Measurements from ENCODE around the gene HOXB5. TPM values are rescaled to one million over a fixed set of nuclear protein-coding genes. Genes with fewer than 3 reads are reported as not detected.

Gene HOXB5
- total RNA-seq, 2 donors from 2014 or later, result not detected

DNA sequence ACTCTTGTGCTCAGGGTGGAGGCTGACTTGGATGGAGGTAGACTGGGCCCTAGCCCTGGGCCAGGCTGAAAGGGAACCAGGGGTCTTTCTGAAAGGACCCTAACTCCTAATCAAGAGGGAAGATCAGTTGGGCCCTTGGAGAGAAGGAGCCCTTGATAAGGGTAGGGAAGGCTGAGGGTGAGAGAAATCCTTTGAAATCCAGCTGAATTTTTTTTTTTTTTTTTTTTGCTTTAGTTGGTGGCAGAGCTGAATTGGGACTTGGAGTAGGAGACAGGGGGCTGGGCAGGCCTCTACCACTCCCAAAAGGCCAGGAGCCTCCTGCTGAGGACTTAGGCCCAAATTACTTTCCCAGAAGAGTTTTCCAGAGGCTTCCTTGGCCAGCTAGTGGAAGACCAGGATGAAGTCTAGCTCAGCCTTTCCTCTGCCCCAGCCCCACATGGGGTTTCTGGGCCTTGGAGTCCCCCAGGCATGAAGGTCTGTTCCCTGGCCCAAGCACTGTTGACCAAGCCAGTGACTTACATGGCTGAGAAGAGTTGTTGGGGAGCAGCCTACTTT is 2.9 kb downstream of the HOXB5 start:
- DNase-seq (ENCODE audit: low spot score in 2 of 2), result no peak
- no peak overlapping the region for H3K27ac Mint-ChIP-seq
- no peak for ATAC-seq
- H3K9me3 Mint-ChIP-seq, result no peaks in the 10 kb centered on the region
- peaks cover 4% of the 10 kb centered on the region in 2 donors for H3K36me3 Mint-ChIP-seq

DNA sequence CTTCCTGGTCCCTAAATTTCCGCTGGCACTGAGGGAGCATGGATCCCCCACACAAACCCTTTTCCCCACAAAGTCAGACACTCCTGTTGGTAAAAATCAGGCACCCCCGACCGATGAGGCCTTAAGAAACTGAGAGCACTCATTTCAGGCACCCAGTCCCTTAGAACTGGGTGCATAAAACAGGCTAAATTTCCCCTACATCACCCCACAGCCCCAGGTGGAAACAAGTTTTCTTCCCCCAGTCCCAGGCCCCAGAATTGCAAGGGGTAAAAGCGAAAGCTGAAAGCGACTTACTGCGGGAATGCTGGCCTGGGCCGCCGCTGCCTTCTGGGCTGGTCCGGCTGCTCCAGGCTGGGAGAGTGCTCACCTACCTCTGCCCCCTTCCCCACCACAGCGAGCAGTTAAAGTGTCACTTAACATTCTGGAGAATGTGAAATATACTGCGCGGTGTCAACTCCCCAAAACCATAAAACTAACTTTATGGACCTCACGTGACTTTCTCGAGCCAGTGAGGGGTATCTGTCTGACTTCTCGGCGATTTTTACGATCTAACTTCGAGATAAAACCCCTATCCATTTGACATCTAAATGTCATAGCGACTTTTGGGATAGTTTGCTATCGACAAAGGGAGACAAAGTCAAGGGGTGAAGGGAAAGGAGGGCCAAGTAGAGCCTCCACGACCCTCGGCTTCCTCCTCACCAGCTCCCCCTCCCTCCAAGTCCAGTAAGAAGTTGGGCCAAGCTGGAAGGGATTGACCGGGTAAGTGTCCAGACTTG is 3.6 kb downstream of the HOXB5 start, which contains the start of gene HOXB3:
Gene HOXB3 (minus strand): TSS at position 411 of the 776 bp plus-strand sequence. CDS start 37,767 bp downstream, outside the sequence.
- no peak for ATAC-seq
- H3K27ac Mint-ChIP-seq, result no peak within 1 kb of the TSS

DNA sequence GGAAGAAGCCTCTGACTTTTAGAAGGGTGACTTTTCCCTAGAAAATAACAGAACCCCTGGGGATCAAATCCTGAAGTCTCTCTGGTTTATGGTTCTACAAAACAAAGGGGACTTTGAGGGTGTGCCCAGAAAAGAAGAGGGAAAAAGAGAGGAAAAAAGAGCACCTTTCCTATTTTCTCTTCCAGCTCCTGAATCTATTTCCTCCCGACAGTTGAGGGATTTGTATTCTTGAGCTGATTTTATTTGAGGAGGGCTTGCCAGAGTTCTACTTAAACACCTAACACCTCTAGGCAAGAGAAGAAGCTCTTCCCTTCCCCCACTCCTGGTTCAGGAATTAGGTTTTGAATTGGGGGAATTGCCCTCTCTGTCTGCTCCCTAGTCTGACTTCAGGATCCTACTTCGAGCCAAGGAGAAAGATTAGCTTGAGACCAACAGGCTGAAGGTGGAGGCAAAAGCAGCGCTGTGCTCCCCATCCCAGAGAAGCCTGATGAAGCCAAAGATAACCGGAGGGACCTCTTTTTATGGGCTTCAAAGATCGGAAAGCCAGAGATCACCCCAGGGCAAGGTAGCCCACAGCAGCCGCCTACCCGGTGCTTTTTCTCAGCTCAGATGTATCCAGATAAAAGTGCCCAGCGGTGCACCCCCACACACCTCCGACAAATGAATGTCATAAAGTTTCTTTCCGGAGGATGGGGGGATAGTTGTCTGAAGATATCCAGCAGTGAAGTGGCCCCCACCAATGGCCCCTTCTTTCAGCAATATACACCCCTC is 4.3 kb downstream of the HOXB5 start:
- H3K9me3 Mint-ChIP-seq, result no peaks in the 10 kb centered on the region
- H3K36me3 Mint-ChIP-seq, result peaks cover 0 to 4% of the 10 kb centered on the region in 2 donors
- DNase-seq (ENCODE audit: low spot score in 2 of 2) (no peak), ATAC-seq (no peak)
- no peak overlapping the region for H3K27ac Mint-ChIP-seq

More for the DNA sequence above, 3.6 kb downstream of the HOXB5 start, which contains the start of gene HOXB3:
- H3K36me3 Mint-ChIP-seq, result peaks cover 0 to 4% of the 10 kb centered on the region in 2 donors
- no peak for DNase-seq (ENCODE audit: low spot score in 2 of 2)
- H3K9me3 Mint-ChIP-seq, result no peaks in the 10 kb centered on the region

DNA sequence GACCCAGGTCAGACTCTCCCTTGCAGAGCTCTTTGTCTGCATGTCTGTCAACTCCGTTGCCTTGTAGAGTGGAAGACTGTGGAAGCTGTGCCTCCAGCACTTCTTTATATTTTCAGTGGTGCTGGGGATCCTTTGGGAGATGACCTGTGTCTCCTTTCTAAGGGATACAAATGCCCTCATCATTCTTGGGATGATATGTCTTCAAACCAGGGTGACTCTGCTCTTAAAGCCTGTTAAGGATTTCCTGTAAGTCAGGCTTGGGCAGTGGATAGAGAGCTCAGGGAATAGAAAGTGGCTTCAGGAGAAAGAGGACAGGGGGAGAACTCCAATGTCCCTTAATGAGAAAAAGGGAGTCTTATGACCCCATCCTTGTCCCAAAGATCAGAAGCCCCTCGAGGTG is 5.1 kb downstream of the HOXB5 start:
- no peak for DNase-seq (ENCODE audit: low spot score in 2 of 2)
- no peak for ATAC-seq
- Mint-ChIP-seq H3K27ac (no peak overlapping the region), H3K36me3 (peaks cover 0 to 4% of the 10 kb centered on the region in 2 donors), H3K9me3 (no peaks in the 10 kb centered on the region)

DNA sequence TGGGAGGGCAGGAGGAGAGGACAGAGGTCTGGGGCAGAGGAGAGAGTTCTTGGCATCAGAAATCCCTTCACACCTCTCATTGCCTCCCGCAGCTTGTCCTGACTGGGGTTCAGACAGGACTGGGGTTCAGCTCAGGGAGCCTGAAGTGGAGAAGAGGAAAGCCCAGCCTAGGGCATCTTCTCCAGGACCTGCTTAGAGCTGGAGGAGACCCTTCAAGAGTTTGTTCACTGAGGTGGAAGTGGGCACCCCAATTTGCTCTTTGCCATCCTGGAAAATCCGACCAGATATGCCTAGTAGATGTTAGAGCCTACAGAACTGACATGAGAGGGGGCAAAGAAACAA is 5.5 kb downstream of the HOXB5 start:
- no peak for ATAC-seq
- H3K9me3 Mint-ChIP-seq, result no peaks in the 10 kb centered on the region
- no peak overlapping the region for H3K27ac Mint-ChIP-seq
- no peak for DNase-seq (ENCODE audit: low spot score in 2 of 2)
- peaks cover 0 to 4% of the 10 kb centered on the region in 2 donors for H3K36me3 Mint-ChIP-seq

DNA sequence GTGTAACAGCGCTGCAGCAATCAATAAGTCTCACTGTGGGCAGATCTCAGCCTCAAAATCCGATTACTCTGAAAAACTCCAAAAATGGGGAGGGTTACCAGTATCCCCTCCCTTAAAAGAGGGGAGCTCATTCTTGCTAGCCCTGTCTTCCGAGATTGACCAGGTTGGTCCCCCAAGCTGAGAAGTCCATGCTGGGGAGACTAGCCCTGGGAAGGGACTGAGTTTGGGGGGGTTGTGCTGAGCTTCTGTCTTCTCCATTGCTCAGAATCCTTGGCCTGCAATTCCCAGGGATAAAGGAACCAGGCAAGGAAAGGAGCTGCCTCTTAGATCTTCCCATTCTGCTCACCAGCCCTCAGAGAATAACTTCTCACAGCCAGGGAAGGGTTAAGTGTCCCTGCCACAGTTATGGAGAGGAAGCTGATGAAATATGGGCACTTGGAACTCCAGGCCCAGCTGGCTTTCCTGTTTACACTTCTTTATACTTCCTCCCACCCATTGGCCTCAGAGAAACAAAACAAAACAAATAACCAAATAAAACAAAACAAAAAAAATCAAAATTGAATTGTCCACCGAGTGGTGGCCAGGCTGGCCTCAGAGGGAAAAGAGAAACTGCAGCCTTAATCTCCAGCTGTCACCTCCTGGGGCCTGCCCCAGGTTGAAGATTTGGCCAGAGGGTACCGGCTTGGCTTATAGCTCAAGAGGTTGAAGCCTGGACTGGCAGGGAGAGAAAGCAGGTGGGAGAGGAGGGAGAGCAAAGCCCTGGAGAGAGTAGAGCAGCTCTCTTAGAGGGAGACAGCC is 6.1 kb downstream of the HOXB5 start:
- H3K36me3 Mint-ChIP-seq, result peaks cover 0 to 4% of the 10 kb centered on the region in 2 donors
- H3K9me3 Mint-ChIP-seq, result no peaks in the 10 kb centered on the region
- no peak overlapping the region for H3K27ac Mint-ChIP-seq
- DNase-seq (ENCODE audit: low spot score in 2 of 2) (no peak), ATAC-seq (no peak)

DNA sequence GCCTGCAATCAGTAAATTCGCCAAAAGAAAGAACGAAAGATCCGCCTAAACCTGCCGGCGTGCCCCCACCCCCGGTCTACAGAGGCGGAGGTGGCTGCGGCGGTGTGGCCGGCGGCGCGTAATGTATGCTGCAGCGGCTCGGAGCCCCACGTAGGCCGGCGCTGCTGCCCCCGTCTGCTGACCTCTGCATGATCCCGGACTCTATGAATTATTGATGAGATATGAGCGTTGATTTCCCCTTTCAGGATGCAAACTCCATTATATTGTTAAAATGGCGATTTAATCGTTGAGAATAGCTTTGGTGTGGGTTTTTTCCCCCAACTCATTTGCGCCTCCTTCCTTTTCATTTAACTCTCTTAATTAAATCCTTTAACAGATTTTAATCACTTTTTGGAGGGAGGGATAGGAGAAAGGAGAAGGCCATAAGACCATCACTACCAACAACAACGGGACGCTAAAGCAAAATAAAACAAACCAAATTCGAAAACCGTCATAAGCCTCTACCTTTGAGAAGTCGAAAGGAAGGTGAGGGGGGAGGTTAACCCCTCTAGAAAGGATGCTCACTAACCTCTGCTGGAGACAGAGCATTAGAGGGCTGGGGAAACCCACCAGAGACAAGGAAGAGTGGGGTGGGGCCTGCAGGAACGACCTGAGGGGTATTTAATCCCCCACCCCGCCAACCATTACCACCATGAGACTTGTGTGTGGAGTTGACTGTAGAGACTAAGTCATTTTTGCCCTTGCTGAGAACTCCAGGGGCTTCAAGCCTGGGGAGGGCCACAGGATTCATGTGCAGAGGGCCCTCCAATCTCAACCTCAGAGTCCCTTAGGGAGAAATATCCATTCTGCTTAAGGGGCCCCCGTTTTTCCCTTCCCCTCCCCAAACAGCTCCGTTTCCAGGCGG is 7.0 kb downstream of the HOXB5 start:
- ATAC-seq (no peak), DNase-seq (ENCODE audit: low spot score in 2 of 2) (no peak)
- Mint-ChIP-seq H3K27ac (no peak overlapping the region), H3K9me3 (no peaks in the 10 kb centered on the region), H3K36me3 (peaks cover 0 to 4% of the 10 kb centered on the region in 2 donors)

DNA sequence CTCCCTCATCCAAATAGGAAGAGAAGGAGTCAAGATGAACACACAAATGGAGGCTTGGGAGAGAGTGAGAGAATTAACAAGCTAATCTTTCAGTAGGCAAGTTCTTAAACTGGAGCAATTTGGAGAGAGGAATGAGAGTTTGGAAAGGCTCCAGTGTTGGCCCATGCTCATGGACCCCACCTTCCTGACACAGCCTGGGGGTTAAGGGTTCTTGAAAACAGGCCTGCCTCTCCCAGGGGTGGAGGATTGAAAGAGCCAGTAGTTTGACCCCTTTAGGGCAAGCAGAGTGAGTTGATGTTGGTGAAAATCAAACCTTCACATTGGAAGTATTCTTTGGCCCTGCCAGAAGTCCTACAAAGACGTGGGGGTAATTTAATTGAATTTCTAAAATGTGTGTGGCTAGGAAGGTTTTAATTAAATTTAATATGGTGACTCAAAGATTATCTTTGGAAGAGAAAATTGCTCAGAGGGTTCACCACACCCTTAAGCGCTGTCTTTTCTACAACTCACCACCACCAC is 9.3 kb downstream of the HOXB5 start:
- H3K9me3 Mint-ChIP-seq, result no peaks in the 10 kb centered on the region
- DNase-seq (ENCODE audit: low spot score in 2 of 2), result no peak
- no peak for ATAC-seq
- H3K27ac Mint-ChIP-seq, result no peak overlapping the region
- H3K36me3 Mint-ChIP-seq, result peaks cover 0 to 5% of the 10 kb centered on the region in 2 donors

DNA sequence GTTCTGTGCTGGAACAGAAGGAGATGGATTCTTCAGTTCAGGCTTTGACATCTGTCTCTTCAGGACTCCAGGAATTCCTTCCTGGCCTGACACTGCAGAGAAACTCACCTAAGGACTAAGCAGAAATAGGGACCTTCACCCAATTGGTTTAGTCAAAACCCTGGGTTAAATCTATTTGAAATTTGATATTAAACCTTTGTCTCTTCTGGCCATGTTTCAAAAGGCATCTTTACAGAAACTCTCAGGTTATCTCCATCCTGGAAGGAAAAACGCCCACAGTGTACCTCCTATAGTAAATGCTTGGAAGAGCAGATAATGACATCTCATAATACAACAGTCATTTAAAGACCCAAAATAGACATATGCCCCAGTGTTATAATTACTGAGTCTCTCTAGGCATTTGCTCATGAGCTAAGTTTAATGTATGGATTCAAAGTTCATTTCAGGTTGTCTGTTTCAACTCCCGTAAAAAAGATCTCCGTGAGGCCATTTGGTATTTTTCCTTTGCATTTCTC is 9.8 kb downstream of the HOXB5 start:
- no peaks in the 10 kb centered on the region for H3K9me3 Mint-ChIP-seq
- no peak for ATAC-seq

DNA sequence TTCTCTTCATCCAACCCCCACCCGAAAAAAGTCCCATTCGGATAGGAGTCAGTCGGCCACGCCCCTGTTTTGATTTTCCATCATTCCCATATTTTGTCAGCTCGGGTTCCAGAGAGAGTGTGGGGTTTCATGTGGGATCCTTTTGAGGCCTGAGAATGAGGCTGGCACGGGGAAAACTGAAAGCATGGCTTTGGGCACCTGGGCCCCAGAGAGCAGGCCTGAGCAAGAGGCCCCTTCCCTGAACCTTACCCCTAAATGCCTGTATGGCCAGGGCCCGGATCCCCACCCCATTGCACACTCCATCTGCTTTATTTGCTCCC is 10.9 kb downstream of the HOXB5 start:
- DNase-seq (ENCODE audit: low spot score in 2 of 2) (no peak), ATAC-seq (no peak)
- Mint-ChIP-seq H3K27ac (no peak overlapping the region), H3K36me3 (peaks cover 0 to 11% of the 10 kb centered on the region in 2 donors), H3K9me3 (no peaks in the 10 kb centered on the region)

More for the DNA sequence above, 9.8 kb downstream of the HOXB5 start:
- no peak for DNase-seq (ENCODE audit: low spot score in 2 of 2)
- Mint-ChIP-seq H3K36me3 (peaks cover 0 to 10% of the 10 kb centered on the region in 2 donors), H3K27ac (no peak overlapping the region)

DNA sequence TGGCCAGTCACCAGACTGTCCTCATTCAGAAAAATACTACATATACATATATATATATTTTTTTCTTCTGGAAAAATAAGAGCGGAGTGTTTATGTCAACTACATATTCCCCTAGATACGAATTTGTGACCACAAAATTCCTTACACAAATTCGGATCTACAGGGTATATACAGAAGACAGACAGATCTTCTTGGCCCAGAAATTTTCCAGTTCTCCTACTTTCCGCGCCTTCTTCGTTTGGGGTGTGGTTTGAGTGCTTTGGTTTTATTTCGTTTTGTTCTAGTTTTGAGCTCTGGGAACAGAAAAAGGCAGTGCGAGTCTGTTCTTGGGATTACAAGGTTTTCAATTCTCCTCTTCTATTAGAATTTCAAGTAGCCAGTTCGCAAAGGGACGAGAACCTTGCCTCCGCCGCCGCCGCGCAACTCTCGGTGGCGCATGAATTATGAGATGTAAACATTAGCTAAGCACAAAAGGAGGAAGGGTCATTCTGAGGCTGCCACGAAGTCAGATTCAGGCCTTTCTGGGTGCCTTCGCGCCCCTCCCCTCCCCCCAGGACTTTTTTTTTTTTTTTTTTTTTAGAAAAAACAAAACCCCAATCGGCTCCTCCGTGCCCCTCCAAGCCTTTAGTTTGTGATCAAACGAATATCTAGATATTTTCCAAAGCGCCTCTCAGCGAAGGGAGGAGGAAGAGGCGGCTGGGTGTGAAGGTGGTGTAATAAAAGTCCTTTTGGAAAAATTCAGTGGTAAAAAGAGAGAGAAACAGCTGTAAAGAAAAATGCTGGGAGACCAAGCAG is 13.6 kb downstream of the HOXB5 start:
- Mint-ChIP-seq H3K36me3 (peaks cover 0 to 6% of the 10 kb centered on the region in 2 donors), H3K27ac (no peak overlapping the region), H3K9me3 (no peaks in the 10 kb centered on the region)
- DNase-seq (ENCODE audit: low spot score in 2 of 2) (no peak), ATAC-seq (no peak)

DNA sequence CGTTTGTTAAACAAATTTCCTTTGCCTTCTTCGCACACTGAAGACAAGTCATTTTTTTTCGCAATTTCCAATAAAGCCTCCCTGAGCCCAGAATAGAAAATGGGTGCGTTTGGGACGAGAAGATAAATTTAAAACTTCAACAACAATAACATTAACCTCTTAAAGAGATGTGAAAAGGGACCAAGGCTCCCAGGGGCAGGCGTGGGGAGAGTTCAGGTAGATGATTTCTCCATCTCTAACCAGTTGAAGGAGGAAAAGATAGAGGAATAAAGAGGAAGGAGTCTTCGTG is 14.2 kb downstream of the HOXB5 start:
- H3K36me3 Mint-ChIP-seq, result peaks cover 0 to 6% of the 10 kb centered on the region in 2 donors
- DNase-seq (ENCODE audit: low spot score in 2 of 2) (no peak), ATAC-seq (no peak)
- H3K27ac Mint-ChIP-seq, result peak overlapping the region in 1 of 2 donors; percentile 65
- H3K9me3 Mint-ChIP-seq, result no peaks in the 10 kb centered on the region

DNA sequence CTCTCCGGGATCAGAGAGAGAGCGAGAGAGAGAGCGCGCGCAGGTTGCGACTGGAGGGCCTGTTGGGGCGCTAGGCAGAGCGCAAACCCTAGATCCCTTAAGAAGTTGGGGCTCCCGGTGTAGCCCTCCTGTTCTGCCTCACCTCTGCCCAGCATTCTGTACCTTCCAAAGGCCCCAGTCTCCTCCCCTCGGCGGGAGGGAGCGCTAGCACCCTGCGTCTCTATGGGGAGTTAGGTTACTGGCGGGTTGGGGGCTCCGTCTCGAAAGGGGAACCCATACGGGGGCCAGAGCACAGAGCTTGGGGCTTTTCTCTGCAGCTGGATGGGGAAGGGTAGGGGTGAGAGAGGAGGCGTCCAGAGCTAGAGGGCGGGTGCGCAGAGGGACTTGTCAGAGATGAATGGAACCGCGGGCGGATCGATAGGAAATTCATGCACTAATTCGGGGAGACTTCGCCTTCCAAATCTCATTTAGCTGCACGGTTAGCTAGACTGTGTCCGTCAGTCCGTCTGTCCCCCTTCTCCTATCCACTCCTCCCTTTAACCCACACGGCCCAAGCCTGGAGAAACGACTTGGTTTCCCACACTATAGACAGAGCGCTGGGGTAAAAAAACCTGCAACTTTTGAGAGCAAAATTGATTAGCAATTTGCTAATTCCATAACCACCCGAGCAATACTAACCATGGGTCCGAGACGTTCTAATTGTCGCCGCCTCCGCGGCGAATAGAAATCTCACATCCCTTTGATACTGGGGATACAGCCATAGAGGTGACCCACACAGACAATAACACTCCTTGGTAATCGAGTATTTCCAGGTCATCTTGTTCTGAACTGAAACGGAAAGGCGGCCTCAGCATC is 14.7 kb downstream of the HOXB5 start:
- Mint-ChIP-seq H3K27ac (peak overlapping the region in 1 of 2 donors; percentile 65), H3K36me3 (peaks cover 0 to 6% of the 10 kb centered on the region in 2 donors), H3K9me3 (no peaks in the 10 kb centered on the region)
- ATAC-seq (peak; percentile 65 to 83), DNase-seq (ENCODE audit: low spot score in 2 of 2) (no peak)

DNA sequence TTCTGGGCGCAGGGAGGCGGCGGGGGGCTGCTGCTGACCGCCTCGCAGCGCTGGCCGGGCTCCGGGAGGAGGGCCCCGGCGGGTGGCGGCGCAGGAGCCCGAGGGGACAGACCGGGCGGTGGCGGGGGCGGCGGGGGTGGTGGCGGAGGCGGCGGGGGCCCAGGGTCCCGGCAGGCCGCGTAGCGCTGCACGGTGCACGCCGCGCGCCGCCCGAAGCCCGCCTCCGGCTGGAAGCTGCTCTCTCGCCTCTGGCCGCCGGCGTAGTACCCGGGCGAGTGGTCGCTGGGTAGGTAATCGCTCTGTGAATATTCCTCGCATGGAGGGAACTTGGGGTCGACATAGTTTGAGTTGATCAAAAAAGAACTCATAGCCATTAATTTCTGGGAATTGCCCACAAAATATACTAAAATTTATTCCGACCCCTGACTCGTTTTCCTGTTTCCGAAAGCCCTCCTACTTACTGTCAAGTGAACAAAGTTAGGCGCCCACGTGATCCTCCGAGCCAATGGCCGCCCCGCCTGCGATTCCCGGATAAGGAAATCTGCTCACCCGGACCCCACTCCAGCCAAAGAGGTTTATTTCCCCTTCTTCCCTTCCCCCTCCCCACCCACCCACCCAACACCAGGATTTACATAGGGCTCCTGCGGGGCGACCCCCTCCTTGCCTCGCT is 15.5 kb downstream of the HOXB5 start, which contains the start of gene HOXB4:
Gene HOXB4 (minus strand): TSS at position 405 of the 670 bp plus-strand sequence. CDS start 31 bp downstream, at position 374.
- DNase-seq (ENCODE audit: low spot score in 2 of 2) (peak; percentile 55 to 78), ATAC-seq (peak; percentile 75 to 87)
- Mint-ChIP-seq H3K36me3 (peaks cover 0 to 6% of the 10 kb centered on the region in 2 donors), H3K27ac (peak within 1 kb of the TSS in 1 of 2 donors; percentile 65), H3K9me3 (no peaks in the 10 kb centered on the region)
